ENCODE results near the gene DNM2.
"Not testable (repeated sequence)": the region's sequence is repeated elsewhere in the genome, so short reads cannot be mapped to it uniquely, and the experiment has no call there.

Gene DNM2

GRCh38 chr19:10742476-10742875 is 24.6 kb downstream of the DNM2 start:
- no peak for TF ChIP-seq CTCF (IDR thresholded peaks at IDR 0.05; ENCODE audit: low read depth, low read length, missing control alignments)
- in situ Hi-C loops (cut with HindIII; ENCODE audit: low sequenced_read_pairs) = no loop called here
- DNase-seq (ENCODE audit: low read depth) = no peak
- H3K4me3 ChIP-seq (ENCODE audit: low read depth, low read length) = no peak overlapping the region

- in situ Hi-C loops (cut with HindIII; ENCODE audit: low sequenced_read_pairs) = no loop called here
- no peak for TF ChIP-seq CTCF (IDR thresholded peaks at IDR 0.05; ENCODE audit: low read depth, low read length, missing control alignments)
- no peak for DNase-seq (ENCODE audit: low read depth)
- no peak overlapping the region for H3K4me3 ChIP-seq (ENCODE audit: low read depth, low read length)
Observed at GRCh38 chr19:10744253-10744798, 26.4 kb downstream of the DNM2 start.

GRCh38 chr19:10744801-10745293 is 27.0 kb downstream of the DNM2 start:
- in situ Hi-C loops (cut with HindIII; ENCODE audit: low sequenced_read_pairs) = no loop called here
- no peak for TF ChIP-seq CTCF (IDR thresholded peaks at IDR 0.05; ENCODE audit: low read depth, low read length, missing control alignments)
- no peak overlapping the region for H3K4me3 ChIP-seq (ENCODE audit: low read depth, low read length)
- no peak for DNase-seq (ENCODE audit: low read depth)

GRCh38 chr19:10746437-10746836 is 28.6 kb downstream of the DNM2 start:
- in situ Hi-C loops (cut with HindIII; ENCODE audit: low sequenced_read_pairs); H3K4me3 ChIP-seq (ENCODE audit: low read depth, low read length); DNase-seq (ENCODE audit: low read depth): not testable (repeated sequence)

GRCh38 chr19:10747271-10747670 is 29.4 kb downstream of the DNM2 start:
- no peak for TF ChIP-seq CTCF (IDR thresholded peaks at IDR 0.05; ENCODE audit: low read depth, low read length, missing control alignments)
- no peak overlapping the region for H3K4me3 ChIP-seq (ENCODE audit: low read depth, low read length)
- in situ Hi-C loops (cut with HindIII; ENCODE audit: low sequenced_read_pairs) = no loop called here
- no peak for DNase-seq (ENCODE audit: low read depth)

GRCh38 chr19:10747674-10748073 is 29.8 kb downstream of the DNM2 start:
- H3K4me3 ChIP-seq (ENCODE audit: low read depth, low read length) = no peak overlapping the region
- no peak for TF ChIP-seq CTCF (IDR thresholded peaks at IDR 0.05; ENCODE audit: low read depth, low read length, missing control alignments)
- in situ Hi-C loops (cut with HindIII; ENCODE audit: low sequenced_read_pairs) = no loop called here
- no peak for DNase-seq (ENCODE audit: low read depth)

GRCh38 chr19:10748195-10748926 is 30.5 kb downstream of the DNM2 start:
- no peak overlapping the region for H3K4me3 ChIP-seq (ENCODE audit: low read depth, low read length)
- in situ Hi-C loops (cut with HindIII; ENCODE audit: low sequenced_read_pairs) = no loop called here
- DNase-seq (ENCODE audit: low read depth) = no peak
- TF ChIP-seq CTCF (IDR thresholded peaks at IDR 0.05; ENCODE audit: low read depth, low read length, missing control alignments) = no peak

Measured in astrocyte of the cerebellum (primary cell).